RPMI7951 (cell line): ENCODE data around the gene DUSP12. TPM values are rescaled to one million over a fixed set of nuclear protein-coding genes. Genes with fewer than 3 reads are reported as not detected.

Experiments
- total RNA-seq: library from RNA; depleted of rRNA; stranded (reverse); fragments of >200 nt; shearing (Covaris generic); gene quantifications from 2 replicates; pipeline ENCODE4 v1.2.3, GENCODE V29; 2014; rRNA removed

The DUSP12 gene
- total RNA-seq, 1 experiment from 2014 or later, result 45.9 TPM

Other genes starting within 250 kb of the DUSP12 start
- gene FCGR2A, start 244.3 kb upstream of the DUSP12 start, total RNA-seq, result 0.68 and 2.9 TPM in 2 replicates
- gene HSPA6, start 225.2 kb upstream of the DUSP12 start, total RNA-seq, result 0.12 TPM in 1 of 2 replicates, not detected in the other
- gene FCGR3A, start 200.0 kb upstream of the DUSP12 start, total RNA-seq, result not detected in 2 replicates
- not detected in 2 replicates for gene FCGR3B, start 118.6 kb upstream of the DUSP12 start, total RNA-seq
- gene FCGR2B, start 86.6 kb upstream of the DUSP12 start, total RNA-seq, result under 0.01 TPM in 1 of 2 replicates, not detected in the other
- gene FCRLA, start 42.6 kb upstream of the DUSP12 start, total RNA-seq, result 11.2 and 16.7 TPM in 2 replicates
- gene FCRLB, start 28.2 kb upstream of the DUSP12 start, total RNA-seq, result 2.2 and 2.4 TPM in 2 replicates
- 17.2 and 19.9 TPM in 2 replicates for gene ATF6, start 16.5 kb downstream of the DUSP12 start, total RNA-seq